WTC11 (cell line): ENCODE measurements around the gene FAM131C.

ENCODE experiments used
- ESRRA ChIP-seq: sonication (generic); formaldehyde crosslinking; IDR thresholded peaks from 2 replicates; pipeline ENCODE4 v1.8.1; 2022; ENCODE audit warnings: mild to moderate bottlenecking, missing genetic modification reagents, borderline replicate concordance
- IRF2 ChIP-seq: sonication (generic); formaldehyde crosslinking; IDR thresholded peaks from 2 replicates; pipeline ENCODE4 v1.8.0; 2022; ENCODE audit warnings: low read depth, missing genetic modification reagents, borderline replicate concordance
- TCF7 ChIP-seq: sonication (generic); formaldehyde crosslinking; IDR thresholded peaks from 2 replicates; pipeline ENCODE4 v1.8.0; 2022; ENCODE audit warnings: mild to moderate bottlenecking, low read depth, missing genetic modification reagents, moderate library complexity
- ZNF263 ChIP-seq: sonication (generic); formaldehyde crosslinking; IDR thresholded peaks from 2 replicates; pipeline ENCODE4 v1.8.1; 2022; ENCODE audit warnings: low read depth, mild to moderate bottlenecking, moderate library complexity, missing genetic modification reagents
- ZNF317 ChIP-seq: sonication (generic); formaldehyde crosslinking; IDR thresholded peaks from 2 replicates; pipeline ENCODE4 v1.8.1; 2023; ENCODE audit warnings: low read depth, mild to moderate bottlenecking, moderate library complexity, missing genetic modification reagents, borderline replicate concordance
- TF ChIP-seq, protein P1 (sequence below): sonication (generic); formaldehyde crosslinking; IDR thresholded peaks from 2 replicates; pipeline ENCODE4 v1.8.0; 2023; ENCODE audit warnings: mild to moderate bottlenecking, missing genetic modification reagents
- TF ChIP-seq, protein P2 (sequence below): fragments of 200-600 bp; IDR thresholded peaks from 2 replicates; pipeline ENCODE4 v1.8.0; 2022; ENCODE audit warnings: antibody characterized with exemption

DNA sequence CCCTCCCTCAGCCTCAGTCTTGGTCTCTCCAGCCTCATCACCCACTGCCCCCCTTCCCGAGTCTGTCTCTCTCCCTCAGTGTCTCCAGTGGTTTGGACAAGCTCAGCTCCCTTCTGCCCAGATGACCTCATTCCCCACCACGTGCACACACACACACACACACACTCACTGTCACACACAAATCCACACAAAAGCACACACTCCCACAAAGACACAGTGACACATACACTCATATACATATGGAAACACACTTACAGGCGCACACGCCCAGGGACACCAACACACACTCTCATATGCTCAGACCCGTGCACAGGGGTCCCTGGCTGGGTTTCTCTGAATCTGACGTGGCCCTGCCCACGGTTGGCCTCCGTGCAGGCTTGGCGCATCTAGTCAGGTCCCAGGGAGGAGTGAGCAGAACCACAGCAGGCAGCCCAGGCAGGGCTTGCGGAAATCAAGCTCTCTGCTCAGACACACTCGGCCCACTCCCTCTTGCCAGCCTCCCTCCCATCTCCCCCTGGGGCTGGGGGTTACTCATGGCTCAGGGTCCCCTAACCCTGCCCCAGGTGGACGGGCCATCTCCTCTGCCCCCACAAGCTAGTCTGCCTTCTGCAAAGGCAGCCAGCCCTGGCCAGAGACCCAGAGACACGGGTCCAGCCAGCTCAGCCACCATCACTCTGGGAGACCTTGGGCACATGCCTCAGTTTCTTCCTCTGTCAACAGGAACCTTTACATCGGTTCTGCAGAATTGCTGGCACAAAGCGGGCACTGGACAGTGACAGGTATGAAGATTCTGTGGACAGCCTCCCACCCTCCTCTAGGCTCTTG, 38.5 kb upstream of the FAM131C start:
- TF ChIP-seq ZNF263 (CRISPR knock-in tag) (no peak), ESRRA (CRISPR knock-in tag) (no peak), IRF2 (CRISPR knock-in tag) (no peak), ZNF317 (CRISPR knock-in tag) (no peak), TCF7 (CRISPR knock-in tag) (no peak)
- TF ChIP-seq, protein P1, sequence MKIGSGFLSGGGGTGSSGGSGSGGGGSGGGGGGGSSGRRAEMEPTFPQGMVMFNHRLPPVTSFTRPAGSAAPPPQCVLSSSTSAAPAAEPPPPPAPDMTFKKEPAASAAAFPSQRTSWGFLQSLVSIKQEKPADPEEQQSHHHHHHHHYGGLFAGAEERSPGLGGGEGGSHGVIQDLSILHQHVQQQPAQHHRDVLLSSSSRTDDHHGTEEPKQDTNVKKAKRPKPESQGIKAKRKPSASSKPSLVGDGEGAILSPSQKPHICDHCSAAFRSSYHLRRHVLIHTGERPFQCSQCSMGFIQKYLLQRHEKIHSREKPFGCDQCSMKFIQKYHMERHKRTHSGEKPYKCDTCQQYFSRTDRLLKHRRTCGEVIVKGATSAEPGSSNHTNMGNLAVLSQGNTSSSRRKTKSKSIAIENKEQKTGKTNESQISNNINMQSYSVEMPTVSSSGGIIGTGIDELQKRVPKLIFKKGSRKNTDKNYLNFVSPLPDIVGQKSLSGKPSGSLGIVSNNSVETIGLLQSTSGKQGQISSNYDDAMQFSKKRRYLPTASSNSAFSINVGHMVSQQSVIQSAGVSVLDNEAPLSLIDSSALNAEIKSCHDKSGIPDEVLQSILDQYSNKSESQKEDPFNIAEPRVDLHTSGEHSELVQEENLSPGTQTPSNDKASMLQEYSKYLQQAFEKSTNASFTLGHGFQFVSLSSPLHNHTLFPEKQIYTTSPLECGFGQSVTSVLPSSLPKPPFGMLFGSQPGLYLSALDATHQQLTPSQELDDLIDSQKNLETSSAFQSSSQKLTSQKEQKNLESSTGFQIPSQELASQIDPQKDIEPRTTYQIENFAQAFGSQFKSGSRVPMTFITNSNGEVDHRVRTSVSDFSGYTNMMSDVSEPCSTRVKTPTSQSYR (CRISPR knock-in tag): no peak
- TF ChIP-seq, protein P2, sequence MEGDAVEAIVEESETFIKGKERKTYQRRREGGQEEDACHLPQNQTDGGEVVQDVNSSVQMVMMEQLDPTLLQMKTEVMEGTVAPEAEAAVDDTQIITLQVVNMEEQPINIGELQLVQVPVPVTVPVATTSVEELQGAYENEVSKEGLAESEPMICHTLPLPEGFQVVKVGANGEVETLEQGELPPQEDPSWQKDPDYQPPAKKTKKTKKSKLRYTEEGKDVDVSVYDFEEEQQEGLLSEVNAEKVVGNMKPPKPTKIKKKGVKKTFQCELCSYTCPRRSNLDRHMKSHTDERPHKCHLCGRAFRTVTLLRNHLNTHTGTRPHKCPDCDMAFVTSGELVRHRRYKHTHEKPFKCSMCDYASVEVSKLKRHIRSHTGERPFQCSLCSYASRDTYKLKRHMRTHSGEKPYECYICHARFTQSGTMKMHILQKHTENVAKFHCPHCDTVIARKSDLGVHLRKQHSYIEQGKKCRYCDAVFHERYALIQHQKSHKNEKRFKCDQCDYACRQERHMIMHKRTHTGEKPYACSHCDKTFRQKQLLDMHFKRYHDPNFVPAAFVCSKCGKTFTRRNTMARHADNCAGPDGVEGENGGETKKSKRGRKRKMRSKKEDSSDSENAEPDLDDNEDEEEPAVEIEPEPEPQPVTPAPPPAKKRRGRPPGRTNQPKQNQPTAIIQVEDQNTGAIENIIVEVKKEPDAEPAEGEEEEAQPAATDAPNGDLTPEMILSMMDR: no peak
